H9 (cell line): ENCODE data around the gene MCU. TPM values are rescaled to one million over a fixed set of nuclear protein-coding genes. Genes with fewer than 3 reads are reported as not detected.

ENCODE experiments used
- DNase-seq: peaks from one replicate; pipeline ENCODE4 v3.0.0-alpha.2; 2017
- H2AFZ ChIP-seq: one replicate; pipeline ENCODE4 v1.6.1; 2013; ENCODE audit warnings: mild to moderate bottlenecking, low read length, control low read depth, moderate library complexity
- H2AK5ac ChIP-seq: 2 replicates; pipeline ENCODE4 v1.6.1; 2013; ENCODE audit warnings: low read length, control low read depth, mixed read lengths; ENCODE audit not compliant: insufficient read length
- H2BK120ac ChIP-seq: one replicate; pipeline ENCODE4 v1.6.1; 2013; ENCODE audit warnings: low read depth, mild to moderate bottlenecking, low read length, control low read depth, inconsistent platforms; ENCODE audit not compliant: poor library complexity, severe bottlenecking
- H2BK12ac ChIP-seq: 2 replicates; pipeline ENCODE4 v1.6.1; 2013; ENCODE audit warnings: low read length, control low read depth, mixed read lengths, low read depth; ENCODE audit not compliant: insufficient read length
- H2BK15ac ChIP-seq: 2 replicates; pipeline ENCODE4 v1.6.1; 2013; ENCODE audit warnings: low read depth, low read length, control low read depth
- H2BK20ac ChIP-seq: one replicate; pipeline ENCODE4 v1.6.1; 2013; ENCODE audit warnings: low read depth, mild to moderate bottlenecking, low read length, control low read depth, inconsistent platforms; ENCODE audit not compliant: poor library complexity, severe bottlenecking
- H2BK5ac ChIP-seq: 2 replicates; pipeline ENCODE4 v1.6.1; 2013; ENCODE audit warnings: low read length, control low read depth, mixed read lengths; ENCODE audit not compliant: insufficient read length
- H3K14ac ChIP-seq: 2 replicates; pipeline ENCODE4 v1.6.1; 2013; ENCODE audit warnings: low read length, control low read depth; ENCODE audit not compliant: insufficient read depth
- H3K18ac ChIP-seq: 2 replicates; pipeline ENCODE4 v1.6.1; 2013; ENCODE audit warnings: low read depth, mild to moderate bottlenecking, mixed read lengths, low read length, control low read depth; ENCODE audit not compliant: insufficient read length
- H3K23ac ChIP-seq: 2 replicates; pipeline ENCODE4 v1.6.1; 2013; ENCODE audit warnings: low read length, control low read depth, mixed read lengths, low read depth; ENCODE audit not compliant: insufficient read length
- H3K23me2 ChIP-seq: 2 replicates; pipeline ENCODE4 v1.6.1; 2013; ENCODE audit warnings: low read depth, mild to moderate bottlenecking, mixed read lengths, low read length, control low read depth; ENCODE audit not compliant: insufficient read length, poor library complexity, severe bottlenecking
- H3K27ac ChIP-seq: 2 replicates; pipeline ENCODE4 v1.5.1; 2013; ENCODE audit warnings: low read length, control low read depth, mixed read lengths, low read depth; ENCODE audit not compliant: insufficient read length
- H3K27me3 ChIP-seq: 2 replicates; pipeline ENCODE4 v1.6.1; 2013; ENCODE audit warnings: low read length, control low read depth, inconsistent platforms; ENCODE audit not compliant: insufficient read depth
- H3K4ac ChIP-seq: 2 replicates; pipeline ENCODE4 v1.6.1; 2013; ENCODE audit warnings: low read depth, mild to moderate bottlenecking, control low read depth, inconsistent platforms, low read length, moderate library complexity
- H3K4me1 ChIP-seq: 2 replicates; pipeline ENCODE4 v1.6.1; 2013; ENCODE audit warnings: low read length, control low read depth, inconsistent platforms; ENCODE audit not compliant: insufficient read depth
- H3K4me2 ChIP-seq: 2 replicates; pipeline ENCODE4 v1.6.1; 2013; ENCODE audit warnings: low read length, control low read depth, mixed read lengths; ENCODE audit not compliant: insufficient read length, insufficient read depth
- H3K56ac ChIP-seq: 2 replicates; pipeline ENCODE4 v1.6.1; 2013; ENCODE audit warnings: low read depth, mild to moderate bottlenecking, mixed read lengths, low read length, control low read depth; ENCODE audit not compliant: insufficient read length
- H3K79me1 ChIP-seq: 2 replicates; pipeline ENCODE4 v1.6.1; 2013; ENCODE audit warnings: low read depth, mild to moderate bottlenecking, moderate library complexity, low read length, control low read depth, inconsistent platforms; ENCODE audit not compliant: insufficient read depth, poor library complexity, severe bottlenecking
- H3K79me2 ChIP-seq: 2 replicates; pipeline ENCODE4 v1.6.1; 2013; ENCODE audit warnings: low read length, control low read depth, inconsistent platforms; ENCODE audit not compliant: insufficient read depth
- H3K9ac ChIP-seq: 2 replicates; pipeline ENCODE4 v1.6.1; 2013; ENCODE audit warnings: low read length, control low read depth, mixed read lengths; ENCODE audit not compliant: insufficient read length; ENCODE audit errors: extremely low read depth
- H3K9me3 ChIP-seq: one replicate; pipeline ENCODE4 v1.6.1; 2013; ENCODE audit warnings: low read depth, low read length, inconsistent platforms; ENCODE audit not compliant: control insufficient read depth
- H3T11ph ChIP-seq: one replicate; pipeline ENCODE4 v1.6.1; 2013; ENCODE audit warnings: mild to moderate bottlenecking, low read length, control low read depth, inconsistent platforms
- H4K20me1 ChIP-seq: one replicate; pipeline ENCODE4 v1.6.1; 2013; ENCODE audit not compliant: control insufficient read depth, insufficient read length, insufficient read depth
- H4K5ac ChIP-seq: 2 replicates; pipeline ENCODE4 v1.6.1; 2013; ENCODE audit warnings: low read depth, mild to moderate bottlenecking, mixed read lengths, low read length, control low read depth; ENCODE audit not compliant: insufficient read length
- H4K8ac ChIP-seq: replicated peaks from 2 replicates; pipeline ENCODE4 v1.6.1; 2013; ENCODE audit warnings: low read length, control low read depth, mixed read lengths, low read depth; ENCODE audit not compliant: insufficient read length
- H4K91ac ChIP-seq: 2 replicates; pipeline ENCODE4 v1.6.1; 2013; ENCODE audit warnings: low read depth, mild to moderate bottlenecking, moderate library complexity, mixed read lengths, low read length, control low read depth; ENCODE audit not compliant: insufficient read length
- H3K27ac Mint-ChIP-seq, 3 experiments: 2 replicates in 2 of 3; 3 replicates in 1 of 3; pipeline ENCODE4 v1.8.0; 2020 to 2021; ENCODE audit warnings: mixed read lengths in 3 of 3, mild to moderate bottlenecking in 1 of 3, moderate library complexity in 1 of 3
- H3K27me3 Mint-ChIP-seq: 2 replicates; pipeline ENCODE4 v1.8.0; 2021; ENCODE audit warnings: low read depth, mild to moderate bottlenecking, moderate library complexity, mixed read lengths
- H3K36me3 Mint-ChIP-seq, 3 experiments: 2 replicates in 2 of 3; 3 replicates in 1 of 3; pipeline ENCODE4 v1.8.0; 2020 to 2021; ENCODE audit warnings: low read depth in 3 of 3, mixed read lengths in 3 of 3; ENCODE audit not compliant: insufficient read depth in 1 of 3
- H3K4me1 Mint-ChIP-seq, 2 experiments: 2 replicates each; pipeline ENCODE4 v1.8.0; 2020; ENCODE audit warnings: mixed read lengths in 2 of 2
- H3K4me3 Mint-ChIP-seq, 2 experiments: 2 replicates in 1 of 2; 3 replicates in 1 of 2; pipeline ENCODE4 v1.8.0; 2020 to 2021; ENCODE audit warnings: mild to moderate bottlenecking in 2 of 2, mixed read lengths in 2 of 2, moderate library complexity in 1 of 2
- H3K9me3 Mint-ChIP-seq, 2 experiments: 2 replicates in 1 of 2; 3 replicates in 1 of 2; pipeline ENCODE4 v1.8.0; 2020; ENCODE audit warnings: mild to moderate bottlenecking in 2 of 2, mixed read lengths in 2 of 2, moderate library complexity in 1 of 2
- WGBS: extraction: QIAGEN DNeasy Blood & Tissue Kit; methylation state at CpG from one replicate; pipeline ENCODE4 v1.1.7; 2013; ENCODE audit warnings: missing lambda C conversion rate, low lambda C conversion rate, mixed read lengths; ENCODE audit not compliant: insufficient read length; ENCODE audit errors: extremely low coverage; 5-methylcytosine and 5-hydroxymethylcytosine counted together
- total RNA-seq: library from RNA; stranded (reverse); gene quantifications from 2 replicates; pipeline ENCODE4 v1.2.1, GENCODE V29; 2021
- TF ChIP-seq, protein P1 (sequence below): fragments of 200-600 bp; sonication (generic); conservative IDR thresholded peaks from 3 replicates; pipeline ENCODE4 v1.8.0; 2021; ENCODE audit warnings: antibody characterized with exemption, mild to moderate bottlenecking

The MCU gene
- total RNA-seq, 1 experiment from 2014 or later = 36.6 TPM

DNA sequence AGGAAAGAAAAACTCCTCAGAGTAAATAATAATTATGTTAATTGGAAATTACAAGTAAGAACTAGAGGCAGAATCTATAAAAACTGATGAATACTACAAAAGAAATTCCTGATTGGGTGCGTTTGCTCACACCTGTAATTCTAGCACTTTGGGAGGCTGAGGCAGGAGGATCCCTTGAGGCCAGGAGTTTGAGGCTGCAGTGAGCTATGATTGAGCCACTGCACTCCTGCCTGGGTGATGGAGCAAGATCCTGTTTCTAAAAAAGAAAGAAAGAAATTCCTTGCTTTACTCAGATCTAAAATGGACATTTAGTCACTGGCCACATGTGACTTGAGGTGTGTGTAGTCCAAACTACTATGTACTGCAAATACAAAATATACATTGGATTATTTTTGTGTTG, 42.0 kb downstream of the MCU start:
- Histone ChIP-seq H4K5ac (no peak overlapping the region), H2AFZ (no peak overlapping the region), H3K79me2 (no peaks in the 10 kb centered on the region; the same call in 1 of the 2 replicates), H2BK12ac (no peak overlapping the region), H2BK120ac (no peak overlapping the region), H3K23ac (no peak overlapping the region), H3K14ac (no peak overlapping the region), H2AK5ac (no peak overlapping the region), H3K4me2 (no peak overlapping the region), H3K9me3 (no peaks in the 10 kb centered on the region), H3T11ph (no peak overlapping the region), H4K91ac (no peak overlapping the region), H3K27me3 (no peaks in the 10 kb centered on the region), H3K56ac (no peak overlapping the region), H3K27ac (no peak overlapping the region), H3K23me2 (no peaks in the 10 kb centered on the region), H3K79me1 (peaks cover 2% of the 10 kb centered on the region), H3K18ac (no peak overlapping the region), H3K4ac (no peak overlapping the region), H2BK15ac (no peak overlapping the region), H4K8ac (no peak overlapping the region), H2BK5ac (no peak overlapping the region), H2BK20ac (no peak overlapping the region), H3K4me1 (no peaks in the 10 kb centered on the region; the same call in 1 of the 2 replicates), H3K9ac (no peak overlapping the region), H4K20me1 (no peaks in the 10 kb centered on the region)
- no peaks in the 10 kb centered on the region for H3K36me3 Mint-ChIP-seq
- peaks cover 11 to 26% of the 10 kb centered on the region in 2 experiments for H3K4me1 Mint-ChIP-seq
- DNase-seq = no peak
- H3K4me3 Mint-ChIP-seq = no peak overlapping the region
- no peaks in the 10 kb centered on the region for H3K9me3 Mint-ChIP-seq
- H3K27me3 Mint-ChIP-seq = no peaks in the 10 kb centered on the region
- no peak overlapping the region for H3K27ac Mint-ChIP-seq
- no CpG with 5 or more reads among the region's 1 CpG for WGBS
- TF ChIP-seq, protein P1, sequence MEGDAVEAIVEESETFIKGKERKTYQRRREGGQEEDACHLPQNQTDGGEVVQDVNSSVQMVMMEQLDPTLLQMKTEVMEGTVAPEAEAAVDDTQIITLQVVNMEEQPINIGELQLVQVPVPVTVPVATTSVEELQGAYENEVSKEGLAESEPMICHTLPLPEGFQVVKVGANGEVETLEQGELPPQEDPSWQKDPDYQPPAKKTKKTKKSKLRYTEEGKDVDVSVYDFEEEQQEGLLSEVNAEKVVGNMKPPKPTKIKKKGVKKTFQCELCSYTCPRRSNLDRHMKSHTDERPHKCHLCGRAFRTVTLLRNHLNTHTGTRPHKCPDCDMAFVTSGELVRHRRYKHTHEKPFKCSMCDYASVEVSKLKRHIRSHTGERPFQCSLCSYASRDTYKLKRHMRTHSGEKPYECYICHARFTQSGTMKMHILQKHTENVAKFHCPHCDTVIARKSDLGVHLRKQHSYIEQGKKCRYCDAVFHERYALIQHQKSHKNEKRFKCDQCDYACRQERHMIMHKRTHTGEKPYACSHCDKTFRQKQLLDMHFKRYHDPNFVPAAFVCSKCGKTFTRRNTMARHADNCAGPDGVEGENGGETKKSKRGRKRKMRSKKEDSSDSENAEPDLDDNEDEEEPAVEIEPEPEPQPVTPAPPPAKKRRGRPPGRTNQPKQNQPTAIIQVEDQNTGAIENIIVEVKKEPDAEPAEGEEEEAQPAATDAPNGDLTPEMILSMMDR = no peak
